Bronchus fibroblast of lung (primary cell): ENCODE data around the gene FCRLB. TPM values are rescaled to one million over a fixed set of nuclear protein-coding genes. Genes with fewer than 3 reads are reported as not detected.

Experiments used
- total RNA-seq: library from RNA; depleted of rRNA; stranded (reverse); fragments of >200 nt; gene quantifications from 2 replicates; pipeline ENCODE4 v1.2.3, GENCODE V29; 2015

FCRLB gene
- 2.1 and 2.4 TPM in 2 replicates for total RNA-seq

GRCh38 chr1:161720956-161721737, at the start of gene FCRLB:
FCRLB (plus strand) TSS chr1:161721544; CDS start chr1:161722673, 1,129 bp downstream.

GRCh38 chr1:161706482-161707347, 14.6 kb upstream of the FCRLB start, which contains the start of gene FCRLA:
FCRLA (plus strand) TSS chr1:161707229; CDS start chr1:161707265, 36 bp downstream.

GRCh38 chr1:161749509-161750407, 28.4 kb downstream of the FCRLB start, which contains the start of gene DUSP12:
DUSP12 (plus strand) TSS chr1:161749786; CDS start chr1:161749802, 16 bp downstream.

GRCh38 chr1:161766102-161766981, 45.0 kb downstream of the FCRLB start, which contains the start of gene ATF6:
ATF6 (plus strand) TSS chr1:161766320; CDS start chr1:161766361, 41 bp downstream.

Other genes with a start within 250 kb of the FCRLB start
- not detected in 2 replicates for gene FCGR2A, start 216.1 kb upstream of the FCRLB start, total RNA-seq
- under 0.01 TPM in 1 of 2 replicates, not detected in the other for gene HSPA6, start 197.0 kb upstream of the FCRLB start, total RNA-seq
- not detected in 2 replicates for gene FCGR3A, start 171.7 kb upstream of the FCRLB start, total RNA-seq
- not detected in 2 replicates for gene FCGR3B, start 90.4 kb upstream of the FCRLB start, total RNA-seq
- not detected in 2 replicates for gene FCGR2B, start 58.4 kb upstream of the FCRLB start, total RNA-seq
- 0.15 and 0.34 TPM in 2 replicates for gene FCRLA, start 14.3 kb upstream of the FCRLB start, total RNA-seq
- gene DUSP12, start 28.2 kb downstream of the FCRLB start, total RNA-seq = 27.1 and 30.9 TPM in 2 replicates
- 14.9 and 17.8 TPM in 2 replicates for gene ATF6, start 44.8 kb downstream of the FCRLB start, total RNA-seq